Osteocyte (in vitro differentiated cells): ENCODE measurements around the gene KCNN3. TPM values are rescaled to one million over a fixed set of nuclear protein-coding genes. Genes with fewer than 3 reads are reported as not detected.

Experiments used
- DNase-seq: peaks from one replicate; pipeline ENCODE4 v3.0.0; 2021; ENCODE audit warnings: mixed read lengths; ENCODE audit not compliant: unreplicated experiment; ENCODE audit errors: extremely low spot score
- H3K27ac Mint-ChIP-seq: one replicate; pipeline ENCODE4 v1.8.0; 2021; ENCODE audit warnings: mild to moderate bottlenecking, mixed read lengths; ENCODE audit not compliant: unreplicated experiment
- H3K27me3 Mint-ChIP-seq: one replicate; pipeline ENCODE4 v1.8.0; 2021; ENCODE audit warnings: mixed read lengths; ENCODE audit not compliant: unreplicated experiment
- H3K36me3 Mint-ChIP-seq: one replicate; pipeline ENCODE4 v1.8.0; 2021; ENCODE audit warnings: mixed read lengths; ENCODE audit not compliant: unreplicated experiment
- H3K4me1 Mint-ChIP-seq: one replicate; pipeline ENCODE4 v1.8.0; 2021; ENCODE audit warnings: mixed read lengths; ENCODE audit not compliant: unreplicated experiment
- H3K4me3 Mint-ChIP-seq: one replicate; pipeline ENCODE4 v1.8.0; 2021; ENCODE audit warnings: mild to moderate bottlenecking, moderate library complexity, mixed read lengths; ENCODE audit not compliant: unreplicated experiment
- H3K9me3 Mint-ChIP-seq: one replicate; pipeline ENCODE4 v1.8.0; 2021; ENCODE audit warnings: mixed read lengths; ENCODE audit not compliant: unreplicated experiment
- CTCF ChIP-seq: fragments of 200-600 bp; sonication (generic); IDR thresholded peaks from 2 replicates; pipeline ENCODE4 v1.5.0; 2021; ENCODE audit warnings: antibody characterized with exemption, mild to moderate bottlenecking, moderate library complexity
- total RNA-seq: library from RNA; stranded (reverse); gene quantifications from 2 replicates; pipeline ENCODE4 v1.2.1, GENCODE V29; 2021

The KCNN3 gene
- total RNA-seq, 1 donor from 2014 or later = 0.16 TPM

DNA sequence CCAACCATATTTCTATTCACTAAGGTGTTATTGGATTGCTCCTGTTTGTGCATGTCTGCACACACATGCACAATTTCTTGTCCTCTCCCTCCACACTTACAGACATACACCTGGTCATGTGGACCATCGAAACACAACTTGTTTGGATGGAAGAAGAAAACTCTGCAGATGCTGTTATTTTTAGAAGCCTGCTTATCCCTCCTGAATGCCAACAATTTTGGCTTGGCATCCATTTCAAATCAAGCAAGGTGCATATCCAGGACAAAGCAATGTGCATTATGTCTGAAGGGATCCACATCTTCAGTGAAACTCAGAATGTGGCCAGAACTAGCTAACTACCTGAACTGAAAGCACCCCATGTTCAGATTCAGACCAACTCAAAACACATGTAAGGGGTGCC is 163.2 kb downstream of the KCNN3 start:
- Mint-ChIP-seq H3K27ac (no peak overlapping the region), H3K4me3 (no peak overlapping the region), H3K27me3 (peaks cover 44% of the 10 kb centered on the region), H3K4me1 (no peaks in the 10 kb centered on the region), H3K36me3 (no peaks in the 10 kb centered on the region), H3K9me3 (no peaks in the 10 kb centered on the region)
- TF ChIP-seq CTCF = no peak
- no peak for DNase-seq

GRCh38 chr1:154705544-154705943 is 164.5 kb downstream of the KCNN3 start:
- TF ChIP-seq CTCF = no peak
- Mint-ChIP-seq H3K4me1 (no peaks in the 10 kb centered on the region), H3K27me3 (peaks cover 42% of the 10 kb centered on the region), H3K9me3 (no peaks in the 10 kb centered on the region), H3K36me3 (no peaks in the 10 kb centered on the region), H3K27ac (no peak overlapping the region), H3K4me3 (no peak overlapping the region)
- no peak for DNase-seq

DNA sequence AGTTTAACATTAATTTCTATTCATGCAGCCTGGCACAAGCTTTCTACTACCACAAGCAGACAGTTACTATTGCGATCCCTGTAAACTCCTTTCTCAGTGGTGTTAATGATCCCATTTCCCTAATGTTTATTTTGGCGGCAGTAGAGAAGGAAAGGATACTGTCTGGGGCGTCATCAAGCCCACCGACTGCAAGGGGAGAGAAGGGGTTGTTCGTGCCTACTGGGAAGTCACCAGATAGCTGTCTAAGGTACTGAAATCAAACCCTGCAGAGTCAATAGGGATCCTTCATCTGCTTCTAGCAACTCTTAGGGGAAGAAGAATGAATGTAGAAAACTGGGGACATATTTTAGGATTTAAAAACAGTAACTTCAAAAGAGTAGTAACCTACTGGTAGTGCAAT is 166.9 kb downstream of the KCNN3 start:
- Mint-ChIP-seq H3K4me3 (no peak overlapping the region), H3K4me1 (no peaks in the 10 kb centered on the region), H3K36me3 (no peaks in the 10 kb centered on the region), H3K9me3 (no peaks in the 10 kb centered on the region), H3K27ac (no peak overlapping the region), H3K27me3 (peaks cover 39% of the 10 kb centered on the region)
- TF ChIP-seq CTCF = no peak
- no peak for DNase-seq

DNA sequence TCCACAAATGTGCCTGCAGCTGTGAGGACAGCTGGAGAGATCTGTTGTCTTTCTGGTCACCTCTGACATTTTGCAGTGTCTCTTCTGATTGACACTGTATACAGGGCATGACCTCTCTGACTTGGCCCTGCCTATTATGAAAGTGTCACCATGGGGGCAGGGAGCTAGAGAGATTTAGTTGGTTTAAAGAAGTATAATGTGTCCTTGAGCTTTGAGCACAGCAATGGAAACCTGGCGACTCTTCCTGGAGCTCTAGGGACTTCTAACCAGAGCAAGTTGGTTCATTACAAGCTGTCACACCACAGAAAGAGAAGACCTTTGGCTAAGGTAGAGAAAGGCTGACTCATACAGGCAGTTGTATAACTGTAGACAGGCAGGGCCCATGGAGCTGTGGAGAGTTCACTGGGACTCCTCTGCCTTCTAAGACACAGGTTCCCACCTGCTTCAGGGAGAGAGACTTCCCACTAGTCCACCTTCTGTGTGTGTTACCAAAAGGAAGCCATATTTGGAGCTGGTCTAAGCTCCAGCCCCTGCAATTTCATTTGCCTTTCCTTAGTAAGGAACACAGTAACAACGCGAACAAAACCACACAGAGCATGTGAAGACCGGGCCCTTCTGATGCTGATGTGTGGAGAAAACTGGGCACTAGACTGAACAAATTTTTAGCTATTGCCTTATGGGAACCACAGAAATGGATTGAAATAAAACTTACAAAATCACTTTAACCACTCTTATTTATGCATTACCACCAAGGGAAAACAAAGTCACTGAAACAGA is 171.6 kb downstream of the KCNN3 start:
- no peaks in the 10 kb centered on the region for H3K36me3 Mint-ChIP-seq
- TF ChIP-seq CTCF = no peak
- no peaks in the 10 kb centered on the region for H3K9me3 Mint-ChIP-seq
- no peaks in the 10 kb centered on the region for H3K4me1 Mint-ChIP-seq
- H3K4me3 Mint-ChIP-seq = no peak overlapping the region
- H3K27me3 Mint-ChIP-seq = peaks cover 47% of the 10 kb centered on the region
- no peak for DNase-seq
- H3K27ac Mint-ChIP-seq = no peak overlapping the region

DNA sequence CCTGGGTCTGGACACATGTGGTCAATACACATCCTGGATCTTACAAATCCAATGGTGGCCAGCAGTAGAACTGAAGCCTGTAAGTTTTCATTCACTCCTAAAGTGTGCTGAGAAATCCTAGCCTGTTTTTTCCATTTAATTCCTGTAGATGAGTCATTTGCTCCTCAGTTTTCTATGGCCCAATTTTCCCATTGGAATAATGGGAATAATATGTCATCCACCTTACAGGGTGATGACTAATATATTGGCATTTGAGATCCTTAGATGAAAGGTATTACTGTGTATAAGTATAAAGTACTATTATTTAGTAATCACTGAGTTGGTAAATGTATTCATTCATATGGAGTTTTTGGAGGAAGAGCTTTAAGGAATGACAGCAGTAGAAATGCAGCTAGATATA is 172.4 kb downstream of the KCNN3 start:
- Mint-ChIP-seq H3K36me3 (no peaks in the 10 kb centered on the region), H3K4me3 (no peak overlapping the region), H3K9me3 (no peaks in the 10 kb centered on the region), H3K4me1 (no peaks in the 10 kb centered on the region), H3K27ac (no peak overlapping the region), H3K27me3 (peaks cover 52% of the 10 kb centered on the region)
- DNase-seq = no peak
- no peak for TF ChIP-seq CTCF
